ENCODE measurements around the gene FBXL4. TPM values are rescaled to one million over a fixed set of nuclear protein-coding genes. Genes with fewer than 3 reads are reported as not detected.

FBXL4 gene
- total and polyA plus RNA-seq, 12 donors: 4.1 to 34.5 (median 23.7) TPM

GRCh38 chr6:98844244-98845210 is 103.2 kb downstream of the FBXL4 start:
- H3K9me3 ChIP-seq (replicated peaks in 1 of 3): no peaks in the 10 kb centered on the region
- H3K4me1 ChIP-seq (replicated peaks in 1 of 2): peaks cover 4 to 25% of the 10 kb centered on the region in 2 donors
- H3K4me3 ChIP-seq: peak overlapping the region in 1 of 4 donors; percentile 36
- H3K27ac ChIP-seq: no peak overlapping the region
- DNase-seq: no peak
- peaks cover 84% of the 10 kb centered on the region for H3K27me3 ChIP-seq
- TF ChIP-seq CTCF (IDR thresholded peaks at IDR 0.05) (no peak), POLR2A (IDR thresholded peaks at IDR 0.05) (no peak)
- intact Hi-C loops (cut with DNase I): loop anchor here (10.0 kb wide), 2 partner anchors 270 to 1350 kb away; no protein-coding TSS in a partner anchor
- H3K36me3 ChIP-seq (replicated peaks in 1 of 2): no peaks in the 10 kb centered on the region
- WGBS, 4 donors: 8 to 11% (median 9%) methylated on average over 37 to 51 of the region's 51 CpGs

DNA sequence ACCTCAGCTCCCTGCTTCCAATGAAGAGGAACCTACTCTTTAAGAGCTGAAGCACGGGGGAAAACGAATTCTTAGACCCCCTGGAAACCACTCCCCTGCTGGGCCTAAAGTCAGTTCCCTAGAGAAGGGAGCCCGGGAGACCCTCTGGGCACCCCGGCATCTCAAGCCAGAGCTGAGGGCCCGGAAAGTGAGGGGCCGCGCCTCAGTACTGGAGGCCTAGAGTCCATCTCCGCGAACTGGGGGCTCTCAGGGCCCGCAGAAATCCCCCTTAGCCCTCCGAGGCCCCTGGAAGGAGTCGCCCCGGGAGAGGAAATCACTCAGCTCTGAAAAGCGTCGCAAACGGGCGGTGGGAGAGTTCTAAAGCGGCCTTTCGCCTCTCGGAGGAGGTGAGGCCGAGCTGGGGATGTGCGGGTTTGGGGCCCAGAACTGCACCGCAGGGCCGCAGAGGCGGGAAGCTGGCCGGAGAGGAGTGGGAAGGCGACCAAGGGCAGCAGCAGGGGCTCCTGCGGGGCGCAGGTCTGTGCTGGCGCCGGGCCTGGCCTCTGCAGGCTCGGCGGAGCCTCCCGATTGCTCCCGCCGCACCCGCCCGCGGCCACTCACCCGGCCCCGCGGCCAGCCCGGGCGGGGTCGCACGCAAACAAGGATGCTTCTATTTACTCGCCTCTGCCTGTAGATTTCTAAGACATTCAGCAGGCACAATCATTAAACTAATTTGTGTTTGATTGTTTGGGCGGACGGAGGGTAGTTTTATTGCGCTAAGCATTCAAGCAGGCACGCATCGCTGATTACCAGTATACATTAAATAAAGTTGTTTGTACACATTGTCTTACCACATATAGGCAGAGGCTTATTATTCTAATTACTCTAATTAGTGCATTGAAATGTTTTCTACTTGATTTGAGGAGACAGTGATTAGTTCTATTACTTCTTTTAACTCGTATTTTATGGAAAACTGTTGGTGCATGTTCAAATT is 104.2 kb downstream of the FBXL4 start:
- no peaks in the 10 kb centered on the region for H3K36me3 ChIP-seq (replicated peaks in 1 of 2)
- WGBS, 4 donors: 16 to 28% (median 20%) methylated on average over 24 to 53 of the region's 53 CpGs
- TF ChIP-seq POLR2A (IDR thresholded peaks at IDR 0.05) (no peak), CTCF (IDR thresholded peaks at IDR 0.05) (no peak)
- intact Hi-C loops (cut with DNase I): loop anchor here (10.0 kb wide), 2 partner anchors 271 to 1349 kb away; no protein-coding TSS in a partner anchor
- H3K27ac ChIP-seq: no peak overlapping the region
- H3K9me3 ChIP-seq (replicated peaks in 1 of 3): no peaks in the 10 kb centered on the region
- H3K4me1 ChIP-seq (replicated peaks in 1 of 2): peaks cover 4 to 25% of the 10 kb centered on the region in 2 donors
- H3K27me3 ChIP-seq: peaks cover 92% of the 10 kb centered on the region
- no peak for DNase-seq
- no peak overlapping the region for H3K4me3 ChIP-seq

DNA sequence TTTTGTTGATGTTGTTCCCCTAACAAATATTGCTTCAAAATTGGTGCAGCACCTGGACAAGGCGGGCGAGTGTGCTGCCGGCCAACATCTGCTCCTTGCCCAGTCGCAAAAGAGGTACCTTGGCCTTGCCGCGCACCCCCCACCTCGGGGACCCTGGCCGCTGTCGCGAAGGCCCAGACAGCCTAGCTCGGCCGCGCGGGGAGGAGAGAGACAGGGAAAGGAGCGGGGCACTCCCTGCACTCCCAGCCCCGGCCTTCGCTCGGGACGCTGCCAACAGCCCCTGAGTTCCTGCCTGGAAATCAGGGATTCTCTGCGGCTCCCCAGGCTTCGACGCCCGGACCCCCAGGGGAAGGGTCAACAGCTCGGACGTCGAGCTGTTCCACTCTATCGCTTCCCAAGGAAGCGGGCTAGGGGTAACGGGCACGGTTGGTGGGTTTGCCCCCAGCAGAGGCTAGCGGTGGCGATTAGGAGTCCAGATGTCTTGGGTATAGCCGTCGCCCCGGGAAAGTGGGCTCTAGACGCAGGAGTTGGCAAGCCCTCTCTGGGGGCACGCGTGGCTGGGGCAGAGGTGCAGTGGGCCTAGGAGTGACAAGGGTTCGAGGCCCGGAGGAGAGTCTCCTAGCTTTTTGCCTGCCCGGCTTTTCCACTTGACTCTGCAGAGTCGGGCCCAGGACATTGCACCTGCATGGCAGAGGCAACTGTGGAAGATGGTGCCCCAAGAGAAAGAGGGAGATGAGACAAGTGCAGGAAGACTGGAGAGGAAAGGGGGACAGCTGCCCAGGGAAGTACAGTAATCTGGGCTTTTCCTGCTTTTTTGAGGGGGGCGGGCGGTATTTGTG is 105.2 kb downstream of the FBXL4 start:
- WGBS, 4 donors: 14 to 16% (median 16%) methylated on average over 25 to 44 of the region's 44 CpGs
- H3K4me3 ChIP-seq: no peak overlapping the region
- TF ChIP-seq CTCF (IDR thresholded peaks at IDR 0.05): no peak
- no peak for TF ChIP-seq POLR2A (IDR thresholded peaks at IDR 0.05)
- H3K27ac ChIP-seq: no peak overlapping the region
- no peak for DNase-seq
- H3K27me3 ChIP-seq: peaks cover 94% of the 10 kb centered on the region
- intact Hi-C loops (cut with DNase I): loop anchor here (10.0 kb wide), 2 partner anchors 272 to 1348 kb away; no protein-coding TSS in a partner anchor
- H3K9me3 ChIP-seq (replicated peaks in 1 of 3): no peaks in the 10 kb centered on the region
- H3K4me1 ChIP-seq (replicated peaks in 1 of 2): peaks cover 4 to 16% of the 10 kb centered on the region in 2 donors
- no peaks in the 10 kb centered on the region for H3K36me3 ChIP-seq (replicated peaks in 1 of 2)
